Panc1 (cell line): Measurements from ENCODE around the gene SMARCD2. TPM values are rescaled to one million over a fixed set of nuclear protein-coding genes. Genes with fewer than 3 reads are reported as not detected.

ENCODE experiments used
- ATAC-seq: fragments of 200-7000 bp; cut with Tn5 transposase; 2 replicates; pipeline ENCODE4 v1.9.1; 2020; ENCODE audit warnings: mild to moderate bottlenecking, moderate library complexity
- BruUV-seq: library from RNA; stranded (reverse); fragments of 400-500 nt; replicated peaks from 2 replicates; lab custom pipeline; 2021; lab: Mats Ljungman, UMichigan
- CTCF ChIA-PET: fragments of 300-600 bp; sonication (Branson Sonifier 250); formaldehyde crosslinking; loops from one replicate; lab custom pipeline; 2022; ENCODE audit warnings: antibody characterized with exemption; lab: Charles Lee
- POLR2A ChIA-PET: fragments of 300-600 bp; sonication (Branson Sonifier 250); formaldehyde crosslinking; loops from one replicate; lab custom pipeline; 2022; ENCODE audit warnings: antibody characterized with exemption; lab: Charles Lee
- DNase-seq: peaks from one replicate; pipeline ENCODE4 v3.0.0-alpha.2; 2010; ENCODE audit warnings: low read depth, low spot score
- H3K27ac ChIP-seq: 2 replicates; pipeline ENCODE4 v1.5.1; 2011; ENCODE audit warnings: mild to moderate bottlenecking, low read length, inconsistent platforms
- H3K27me3 ChIP-seq: fragments of 200-500 bp; sonication (Bioruptor generic); 2 replicates; pipeline ENCODE4 v1.6.0; 2014; ENCODE audit warnings: low read length, inconsistent platforms; ENCODE audit not compliant: control insufficient read depth, insufficient read depth
- H3K36me3 ChIP-seq: fragments of 200-500 bp; sonication (Bioruptor generic); 2 replicates; pipeline ENCODE4 v1.5.1; 2014; ENCODE audit warnings: inconsistent platforms, mild to moderate bottlenecking, low read length, moderate library complexity; ENCODE audit not compliant: control insufficient read depth, insufficient read depth
- H3K4me1 ChIP-seq: 2 replicates; pipeline ENCODE4 v1.5.1; 2011; ENCODE audit warnings: inconsistent platforms, mild to moderate bottlenecking, low read length, moderate library complexity; ENCODE audit not compliant: control insufficient read depth, insufficient read depth
- H3K4me3 ChIP-seq, 2 experiments: 2 replicates each; pipeline ENCODE4 v1.5.1; 2011 to 2012; ENCODE audit warnings: low read depth in 2 of 2, low read length in 2 of 2, mild to moderate bottlenecking in 2 of 2, inconsistent platforms in 1 of 2, moderate library complexity in 1 of 2
- H3K9me3 ChIP-seq: fragments of 200-500 bp; sonication (Bioruptor generic); 2 replicates; pipeline ENCODE4 v1.5.1; 2014; ENCODE audit warnings: low read depth, mild to moderate bottlenecking, inconsistent platforms, low read length, moderate library complexity; ENCODE audit not compliant: control insufficient read depth, insufficient read depth
- CTCF ChIP-seq: fragments of 450-650 bp; IDR thresholded peaks from 2 replicates; pipeline ENCODE4 v1.5.1; 2017; ENCODE audit warnings: mild to moderate bottlenecking
- POLR2AphosphoS5 ChIP-seq: IDR thresholded peaks from 2 replicates; pipeline ENCODE4 v1.6.1; 2012; ENCODE audit warnings: mild to moderate bottlenecking, low read depth, low read length, moderate library complexity
- REST ChIP-seq, 2 experiments: IDR thresholded peaks; 2 replicates each; pipeline ENCODE4 v1.6.1; 2011 to 2012; ENCODE audit warnings: low read depth in 2 of 2, control low read depth in 1 of 2, low read length in 1 of 2, mild to moderate bottlenecking in 1 of 2, moderate library complexity in 1 of 2; ENCODE audit not compliant: insufficient read depth in 1 of 2
- SIN3A ChIP-seq: IDR thresholded peaks from 2 replicates; pipeline ENCODE4 v1.6.1; 2012; ENCODE audit warnings: low read depth, mild to moderate bottlenecking, low read length, moderate library complexity, borderline replicate concordance; ENCODE audit not compliant: insufficient read depth
- TCF7L2 ChIP-seq: IDR thresholded peaks from 2 replicates; pipeline ENCODE4 v1.6.1; 2011; ENCODE audit warnings: mild to moderate bottlenecking, low read depth, low read length, inconsistent platforms
- in situ Hi-C: cut with HindIII; loops from 2 replicates; pipeline ENCODE4 v1.10.0; 2016; ENCODE audit warnings: low sequenced_read_pairs, low pct_unique_long_range_greater_than_20kb
- intact Hi-C: fragments of 100-400 bp; cut with micrococcal nuclease; formaldehyde crosslinking; loops from one replicate; pipeline ENCODE4 v1.10.0; 2022; ENCODE audit not compliant: unreplicated experiment
- total RNA-seq: library from RNA; stranded (reverse); gene quantifications from one replicate; pipeline ENCODE4 v1.2.1, GENCODE V29; 2021; ENCODE audit not compliant: unreplicated experiment

Gene SMARCD2
- total RNA-seq, 1 experiment from 2014 or later = 59.4 TPM

- H3K4me1 ChIP-seq = no peaks in the 10 kb centered on the region
- in situ Hi-C loops (no loop called here), intact Hi-C loops (no loop called here)
- ATAC-seq (no peak), DNase-seq (no peak)
- POLR2A ChIA-PET = no interaction called here
- CTCF ChIA-PET = no interaction called here
- no peaks in the 10 kb centered on the region for H3K27me3 ChIP-seq
- BruUV-seq = no TSS peak
- no peak overlapping the region for H3K4me3 ChIP-seq
- TF ChIP-seq POLR2AphosphoS5 (no peak), TCF7L2 (no peak)
- H3K9me3 ChIP-seq = no peaks in the 10 kb centered on the region
- no peak overlapping the region for H3K27ac ChIP-seq
- peaks cover 32% of the 10 kb centered on the region for H3K36me3 ChIP-seq
These were observed 52.4 kb downstream of the SMARCD2 start for GRCh38 chr17:63790057-63790456.

GRCh38 chr17:63786971-63787711, 55.3 kb downstream of the SMARCD2 start:
- ATAC-seq (no peak), DNase-seq (no peak)
- in situ Hi-C loops (no loop called here), intact Hi-C loops (no loop called here)
- H3K27ac ChIP-seq = no peak overlapping the region
- no peaks in the 10 kb centered on the region for H3K27me3 ChIP-seq
- H3K4me1 ChIP-seq = no peaks in the 10 kb centered on the region
- H3K36me3 ChIP-seq = peaks cover 10% of the 10 kb centered on the region; the same call in 1 of the 2 replicates
- H3K4me3 ChIP-seq = no peak overlapping the region
- TF ChIP-seq TCF7L2 (no peak), CTCF (no peak), SIN3A (no peak)
- ChIA-PET POLR2A (no interaction called here), CTCF (no interaction called here)
- no peaks in the 10 kb centered on the region for H3K9me3 ChIP-seq
- no TSS peak for BruUV-seq

GRCh38 chr17:63786117-63786516, 56.4 kb downstream of the SMARCD2 start:
- CTCF ChIA-PET = no interaction called here
- no TSS peak for BruUV-seq

More at GRCh38 chr17:63786117-63786516, 56.4 kb downstream of the SMARCD2 start:
- TF ChIP-seq TCF7L2 (no peak), SIN3A (no peak), REST (IDR thresholded peaks at IDR 0.05; ENCODE audit: insufficient read depth in 1 of 2, low read depth in 2 of 2, low read length in 1 of 2) (no peak), CTCF (no peak), POLR2AphosphoS5 (no peak)
- Histone ChIP-seq H3K9me3 (no peaks in the 10 kb centered on the region), H3K27ac (no peak overlapping the region), H3K4me1 (no peaks in the 10 kb centered on the region), H3K27me3 (no peaks in the 10 kb centered on the region), H3K36me3 (peaks cover 6% of the 10 kb centered on the region; the same call in 1 of the 2 replicates), H3K4me3 (no peak overlapping the region)
- in situ Hi-C loops = no loop called here
- intact Hi-C loops = no loop called here
- POLR2A ChIA-PET = no interaction called here
- DNase-seq (no peak), ATAC-seq (no peak)
